Measurements from ENCODE around the gene CNPY4.

GRCh38 chr7:100069991-100070390, 49.4 kb upstream of the CNPY4 start:
- TF ChIP-seq, protein P1, sequence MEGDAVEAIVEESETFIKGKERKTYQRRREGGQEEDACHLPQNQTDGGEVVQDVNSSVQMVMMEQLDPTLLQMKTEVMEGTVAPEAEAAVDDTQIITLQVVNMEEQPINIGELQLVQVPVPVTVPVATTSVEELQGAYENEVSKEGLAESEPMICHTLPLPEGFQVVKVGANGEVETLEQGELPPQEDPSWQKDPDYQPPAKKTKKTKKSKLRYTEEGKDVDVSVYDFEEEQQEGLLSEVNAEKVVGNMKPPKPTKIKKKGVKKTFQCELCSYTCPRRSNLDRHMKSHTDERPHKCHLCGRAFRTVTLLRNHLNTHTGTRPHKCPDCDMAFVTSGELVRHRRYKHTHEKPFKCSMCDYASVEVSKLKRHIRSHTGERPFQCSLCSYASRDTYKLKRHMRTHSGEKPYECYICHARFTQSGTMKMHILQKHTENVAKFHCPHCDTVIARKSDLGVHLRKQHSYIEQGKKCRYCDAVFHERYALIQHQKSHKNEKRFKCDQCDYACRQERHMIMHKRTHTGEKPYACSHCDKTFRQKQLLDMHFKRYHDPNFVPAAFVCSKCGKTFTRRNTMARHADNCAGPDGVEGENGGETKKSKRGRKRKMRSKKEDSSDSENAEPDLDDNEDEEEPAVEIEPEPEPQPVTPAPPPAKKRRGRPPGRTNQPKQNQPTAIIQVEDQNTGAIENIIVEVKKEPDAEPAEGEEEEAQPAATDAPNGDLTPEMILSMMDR (conservative IDR thresholded peaks at IDR 0.05; ENCODE audit: low read length): no peak
- no peak for TF ChIP-seq EZH2phosphoT487 (IDR thresholded peaks at IDR 0.05; ENCODE audit: borderline replicate concordance, low read depth, low read length)

Data from OCI-LY7 (cell line).